ENCODE measurements around the gene CTSF.

- TF ChIP-seq FOXM1 (IDR thresholded peaks at IDR 0.05; ENCODE audit: borderline replicate concordance) (no peak), SUZ12 (IDR thresholded peaks at IDR 0.05) (no peak), CTBP1 (IDR thresholded peaks at IDR 0.05; ENCODE audit: borderline replicate concordance) (no peak), ELF4 (IDR thresholded peaks at IDR 0.05) (no peak), SP1 (IDR thresholded peaks at IDR 0.05) (no peak), TARDBP (IDR thresholded peaks at IDR 0.05) (no peak), BHLHE40 (IDR thresholded peaks at IDR 0.05; ENCODE audit: borderline replicate concordance) (no peak), PKNOX1 (IDR thresholded peaks at IDR 0.05) (no peak), ZNF384 (IDR thresholded peaks at IDR 0.05) (no peak), HDGF (IDR thresholded peaks at IDR 0.05; ENCODE audit: borderline replicate concordance) (no peak), FOXA1 (IDR thresholded peaks at IDR 0.05) (no peak), NFRKB (IDR thresholded peaks at IDR 0.05) (no peak), ARNT (IDR thresholded peaks at IDR 0.05) (no peak)
These were observed 1.9 kb upstream of the CTSF start for GRCh38 chr11:66570079-66570849.
